AG04449 (cell line): ENCODE data around the gene DENND1A.
"Not testable (repeated sequence)": the region's sequence is repeated elsewhere in the genome, so short reads cannot be mapped to it uniquely, and the experiment has no call there.

Experiments
- CTCF ChIA-PET: fragments of 350-600 bp; formaldehyde crosslinking; extraction: SDS; loops from one replicate; lab custom pipeline; 2021; ENCODE audit warnings: antibody characterized with exemption; lab: Yijun Ruan, JAX
- POLR2A ChIA-PET: fragments of 400-600, 350-600 bp; formaldehyde crosslinking; extraction: SDS; loops from one replicate; lab custom pipeline; 2020; ENCODE audit warnings: antibody characterized with exemption, inconsistent platforms; lab: Yijun Ruan, JAX
- DNase-seq: peaks from one replicate; pipeline ENCODE4 v3.0.0-alpha.2; 2010; ENCODE audit warnings: low read depth, low spot score
- H3K4me3 ChIP-seq: 2 replicates; pipeline ENCODE4 v1.5.1; 2011; ENCODE audit warnings: low read depth, mild to moderate bottlenecking, control low read depth, low read length
- TF ChIP-seq, protein P1 (sequence below): IDR thresholded peaks from one replicate; pipeline ENCODE4 v1.5.1; 2011; ENCODE audit warnings: mild to moderate bottlenecking, moderate library complexity, low read length, control low read depth, inconsistent platforms; ENCODE audit not compliant: insufficient read depth; ENCODE audit errors: missing control alignments

The DENND1A gene

GRCh38 chr9:123335193-123335985 lies 594.5 kb downstream of the DENND1A start:
- DNase-seq: peak; percentile 40
- POLR2A ChIA-PET: no interaction called here
- TF ChIP-seq, protein P1, sequence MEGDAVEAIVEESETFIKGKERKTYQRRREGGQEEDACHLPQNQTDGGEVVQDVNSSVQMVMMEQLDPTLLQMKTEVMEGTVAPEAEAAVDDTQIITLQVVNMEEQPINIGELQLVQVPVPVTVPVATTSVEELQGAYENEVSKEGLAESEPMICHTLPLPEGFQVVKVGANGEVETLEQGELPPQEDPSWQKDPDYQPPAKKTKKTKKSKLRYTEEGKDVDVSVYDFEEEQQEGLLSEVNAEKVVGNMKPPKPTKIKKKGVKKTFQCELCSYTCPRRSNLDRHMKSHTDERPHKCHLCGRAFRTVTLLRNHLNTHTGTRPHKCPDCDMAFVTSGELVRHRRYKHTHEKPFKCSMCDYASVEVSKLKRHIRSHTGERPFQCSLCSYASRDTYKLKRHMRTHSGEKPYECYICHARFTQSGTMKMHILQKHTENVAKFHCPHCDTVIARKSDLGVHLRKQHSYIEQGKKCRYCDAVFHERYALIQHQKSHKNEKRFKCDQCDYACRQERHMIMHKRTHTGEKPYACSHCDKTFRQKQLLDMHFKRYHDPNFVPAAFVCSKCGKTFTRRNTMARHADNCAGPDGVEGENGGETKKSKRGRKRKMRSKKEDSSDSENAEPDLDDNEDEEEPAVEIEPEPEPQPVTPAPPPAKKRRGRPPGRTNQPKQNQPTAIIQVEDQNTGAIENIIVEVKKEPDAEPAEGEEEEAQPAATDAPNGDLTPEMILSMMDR: no peak
- CTCF ChIA-PET: interaction anchor here (0.6 to 10.4 kb wide), 8 partner anchors 10 to 253 kb away, joined by 3 to 84 read pairs (median 4); partner anchors contain the start of gene CRB2
- H3K4me3 ChIP-seq: no peak overlapping the region

GRCh38 chr9:123334639-123335038 lies 595.3 kb downstream of the DENND1A start:
- DNase-seq: no peak
- no peak overlapping the region for H3K4me3 ChIP-seq
- POLR2A ChIA-PET: no interaction called here
- CTCF ChIA-PET: interaction anchor here (10.4 kb wide), 1 partner anchor 15 kb away, joined by 84 read pairs; no protein-coding TSS in a partner anchor
- TF ChIP-seq, protein P1: no peak

- peak; percentile 42 for DNase-seq
- POLR2A ChIA-PET, H3K4me3 ChIP-seq: not testable (repeated sequence)
- CTCF ChIA-PET: interaction anchor here (10.4 kb wide), 1 partner anchor 16 kb away, joined by 84 read pairs; no protein-coding TSS in a partner anchor
Measured at GRCh38 chr9:123333058-123333669, 596.8 kb downstream of the DENND1A start.

DNA sequence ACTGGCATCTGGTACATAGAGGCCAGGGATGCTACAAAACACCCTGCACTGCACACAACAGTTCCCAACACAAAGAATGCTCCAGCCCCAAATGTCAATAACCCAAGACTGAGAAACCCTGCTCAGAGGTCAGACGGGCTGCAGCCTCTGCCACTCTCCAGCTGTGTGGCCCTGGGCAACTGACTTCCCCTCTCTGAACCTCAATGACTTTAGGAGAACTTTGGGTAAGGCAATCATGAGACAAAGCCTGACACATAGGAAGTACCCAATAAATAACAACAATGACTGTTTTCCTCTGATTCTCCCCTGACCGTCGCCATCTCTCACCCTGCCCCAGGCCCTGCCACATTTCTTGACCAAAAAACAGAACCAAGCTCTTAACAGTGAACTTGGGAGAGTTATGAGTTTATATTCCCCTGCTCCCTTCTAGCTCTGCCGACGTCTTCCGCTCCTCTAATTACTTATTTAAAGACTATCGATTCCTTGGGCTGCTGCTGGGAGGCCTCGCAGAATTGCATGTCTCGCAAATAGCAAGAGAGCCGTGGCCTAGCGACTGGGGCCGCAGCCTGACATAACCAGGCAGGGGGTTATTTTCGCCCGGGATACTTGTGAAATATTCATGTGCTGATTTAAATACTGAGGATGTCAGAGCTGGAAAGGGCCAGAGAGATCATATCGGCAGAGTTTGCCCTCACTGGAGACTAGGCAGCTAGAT lies 598.4 kb downstream of the DENND1A start:
- CTCF ChIA-PET: interaction anchor here (10.4 kb wide), 1 partner anchor 18 kb away, joined by 84 read pairs; no protein-coding TSS in a partner anchor
- POLR2A ChIA-PET: no interaction called here
- no peak for DNase-seq
- no peak overlapping the region for H3K4me3 ChIP-seq
- TF ChIP-seq, protein P1: no peak
